Stimulated activated CD4-positive, alpha-beta T cell treated with anti-CD3 and anti-CD28 coated beads, Interleukin-15, amount 100 ng/mL, for 24 hours (primary cell): ENCODE results near the gene LMBR1L.
"Not testable (repeated sequence)": the region's sequence is repeated elsewhere in the genome, so short reads cannot be mapped to it uniquely, and the experiment has no call there.

Experiments
- DNase-seq: peaks from one replicate; pipeline ENCODE4 v3.0.0-alpha.2; 2020

Gene LMBR1L

DNA sequence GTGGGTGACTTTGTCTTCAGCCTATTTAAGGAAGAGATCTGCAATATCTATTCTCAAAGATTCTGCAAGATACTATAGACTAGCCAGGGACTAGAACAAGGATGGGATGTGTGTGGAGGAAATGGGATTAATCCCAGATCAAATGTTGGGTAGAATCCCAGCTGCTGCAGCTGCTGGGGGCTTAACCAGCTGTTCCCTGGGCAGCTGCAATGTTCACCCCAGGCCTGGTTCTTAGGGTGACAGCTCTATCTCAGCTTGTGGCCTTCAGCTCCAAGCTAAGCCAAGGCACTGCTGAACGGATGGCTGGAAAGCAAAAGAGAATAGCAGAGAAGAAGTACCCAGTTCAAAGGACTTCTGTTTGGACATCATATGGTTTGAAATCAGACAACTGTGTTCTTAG lies 30.9 kb downstream of the LMBR1L start:
- no peak for DNase-seq

- DNase-seq = no peak
Observed at GRCh38 chr12:49070971-49071370, 39.7 kb downstream of the LMBR1L start.

- DNase-seq = peak; percentile 99
Observed at GRCh38 chr12:49069507-49070346, 40.9 kb downstream of the LMBR1L start, which contains the start of gene RHEBL1. Gene RHEBL1, minus strand, starts transcription at chr12:49069979. Its CDS starts 194 bp downstream, at chr12:49069785.

GRCh38 chr12:49068879-49069506 lies 41.7 kb downstream of the LMBR1L start:
- DNase-seq = no peak

DNA sequence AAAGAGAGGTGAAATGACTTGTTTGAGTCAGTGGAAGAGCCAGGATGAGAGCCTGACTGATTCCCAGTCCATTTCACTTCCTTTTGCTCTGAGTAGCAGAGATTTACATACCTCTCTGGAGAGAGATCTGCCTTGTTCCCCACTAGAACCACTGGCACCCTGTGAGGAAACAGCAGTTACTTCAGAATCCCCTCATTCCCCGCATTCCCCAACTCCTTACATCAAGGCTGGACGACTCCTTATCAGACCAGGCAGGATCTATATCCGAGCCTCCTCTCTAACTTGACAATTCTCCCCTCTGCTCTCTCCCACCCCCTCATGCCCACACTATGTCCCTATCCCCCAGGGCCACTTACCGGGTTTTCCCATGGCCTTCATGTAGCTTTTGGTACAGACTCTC lies 44.5 kb downstream of the LMBR1L start:
- no peak for DNase-seq

- no peak for DNase-seq
Observed at GRCh38 chr12:49064767-49065152, 45.9 kb downstream of the LMBR1L start.

DNA sequence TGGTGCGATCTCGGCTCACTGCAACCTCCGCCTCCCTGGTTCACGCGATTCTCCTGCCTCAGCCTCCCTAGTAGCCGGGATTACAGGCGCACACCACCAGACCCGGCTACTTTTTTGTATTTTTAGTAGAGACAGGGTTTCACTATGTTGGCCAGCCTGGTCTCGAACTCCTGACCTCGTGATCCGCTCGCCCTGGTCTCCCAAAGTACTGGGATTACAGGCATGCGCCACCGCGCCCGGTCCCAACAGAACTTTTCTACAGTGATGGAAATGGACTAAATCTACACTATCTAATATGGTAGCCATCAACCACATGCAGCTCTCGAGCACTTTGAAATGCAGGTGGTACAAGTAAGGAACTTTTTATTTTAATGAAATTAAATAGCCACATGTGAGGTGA lies 48.7 kb downstream of the LMBR1L start:
- not testable (repeated sequence) for DNase-seq

- no peak for DNase-seq
Observed at GRCh38 chr12:49061157-49061650, 49.4 kb downstream of the LMBR1L start.

GRCh38 chr12:49060237-49061156 lies 50.1 kb downstream of the LMBR1L start, which contains the start of gene KMT2D:
Gene KMT2D, minus strand, starts transcription at chr12:49060794. Its CDS starts 5,470 bp downstream, at chr12:49055324.
- peak; percentile 94 for DNase-seq

DNA sequence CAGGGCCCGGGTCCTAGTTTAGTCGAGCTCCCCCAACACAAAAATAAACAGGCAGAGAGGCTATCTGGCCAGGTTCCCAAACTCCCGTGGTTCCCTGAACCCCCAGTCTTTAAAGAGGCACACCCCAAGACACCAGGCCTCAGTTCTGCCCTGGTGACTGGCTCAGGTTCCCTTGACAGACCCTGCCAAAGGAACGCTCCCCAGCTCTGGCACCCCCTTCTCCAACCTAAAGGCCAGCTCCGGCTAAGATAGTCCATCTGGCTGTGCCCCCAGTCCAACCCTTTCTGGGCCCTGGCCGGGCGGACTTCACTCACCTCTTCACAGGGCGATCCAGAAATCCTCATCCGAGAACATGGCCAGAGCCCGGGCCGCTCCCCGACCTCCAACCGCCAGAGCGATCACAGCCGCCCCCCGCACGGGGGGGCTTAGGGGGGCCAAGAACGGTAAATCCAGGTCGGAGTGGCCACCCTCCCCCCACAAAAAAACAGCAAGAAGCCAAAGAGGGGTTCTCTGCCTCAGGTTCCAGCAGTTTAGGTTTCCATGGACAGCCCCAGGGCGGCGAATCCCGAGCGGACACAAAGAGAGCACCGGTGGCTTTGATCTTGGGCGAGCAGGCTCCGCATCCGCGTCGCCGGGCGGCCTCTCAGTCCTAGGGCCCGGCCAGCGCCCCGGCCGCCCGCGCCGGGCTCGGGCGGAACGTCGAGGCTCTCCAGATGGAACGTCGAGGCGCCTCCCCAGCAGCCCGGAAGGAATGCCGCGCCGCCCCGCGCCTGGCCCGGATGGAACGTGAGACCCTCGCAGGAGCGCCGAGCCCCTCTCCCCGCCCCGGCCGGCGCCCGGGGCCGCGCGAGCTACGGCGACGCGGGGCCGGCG lies 51.1 kb downstream of the LMBR1L start:
- DNase-seq = peak; percentile 34

DNA sequence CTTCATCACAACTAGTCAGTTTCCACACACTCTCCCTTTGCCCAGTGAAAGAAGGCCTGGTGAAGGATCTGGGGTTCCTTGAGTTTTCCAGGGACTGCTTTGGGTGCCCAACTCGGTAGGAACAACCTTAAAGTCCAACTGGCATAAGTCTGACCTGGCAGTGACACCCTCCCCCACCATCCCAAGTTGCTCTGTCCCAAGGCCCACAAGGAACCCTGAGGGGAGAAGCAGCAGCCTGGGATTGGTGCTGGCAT lies 51.7 kb downstream of the LMBR1L start:
- no peak for DNase-seq

- DNase-seq = no peak
Observed at GRCh38 chr12:49058366-49059044, 52.1 kb downstream of the LMBR1L start.

GRCh38 chr12:49057888-49058287 lies 52.8 kb downstream of the LMBR1L start:
- DNase-seq = no peak

GRCh38 chr12:49055978-49056754 lies 54.5 kb downstream of the LMBR1L start:
- peak; percentile 59 for DNase-seq

DNA sequence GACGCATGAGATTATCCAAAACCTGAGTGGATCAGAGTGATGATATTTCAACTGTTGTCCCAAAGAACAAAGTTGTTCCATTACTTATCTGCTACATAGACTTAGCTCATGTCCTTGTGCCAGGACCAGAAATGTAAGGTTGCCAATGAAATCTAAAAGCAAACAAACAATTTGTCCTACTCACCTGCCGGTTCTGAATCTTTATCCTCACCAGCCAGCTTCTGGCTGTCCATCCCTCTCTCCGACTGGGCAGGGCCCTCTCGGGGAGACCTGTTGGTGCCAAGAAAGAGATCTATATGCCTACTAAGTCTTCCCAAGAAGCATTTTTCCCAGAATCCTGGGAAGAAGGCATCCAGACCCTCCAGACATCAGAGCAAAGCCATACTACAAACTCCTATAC lies 55.6 kb downstream of the LMBR1L start:
- no peak for DNase-seq

DNA sequence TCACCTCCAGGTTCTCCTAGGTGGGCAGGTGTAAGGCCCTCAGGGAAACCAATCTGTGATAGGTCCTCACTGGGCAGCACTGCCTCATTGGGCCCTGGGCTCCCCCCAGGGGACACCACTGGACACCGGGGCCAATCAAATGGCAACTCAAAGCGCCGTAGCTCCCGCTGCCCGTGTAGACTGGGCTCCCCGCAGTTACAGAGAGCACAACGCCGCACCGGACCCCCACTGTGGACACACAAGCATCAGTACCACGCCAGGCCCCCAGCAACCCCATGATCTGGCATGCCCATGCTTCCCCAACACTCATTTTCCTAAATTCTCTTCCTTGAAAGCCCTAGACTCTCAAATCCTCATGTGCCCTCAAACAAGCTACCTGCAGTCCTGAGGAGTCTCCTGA lies 56.1 kb downstream of the LMBR1L start:
- no peak for DNase-seq

- no peak for DNase-seq
Observed at GRCh38 chr12:49054096-49054495, 56.6 kb downstream of the LMBR1L start.

GRCh38 chr12:49052451-49053208 lies 58.0 kb downstream of the LMBR1L start:
- no peak for DNase-seq

- DNase-seq = no peak
Observed at GRCh38 chr12:49051777-49052438, 58.7 kb downstream of the LMBR1L start.
